ENCODE results near the gene PDE2A. TPM values are rescaled to one million over a fixed set of nuclear protein-coding genes. Genes with fewer than 3 reads are reported as not detected.

The PDE2A gene
- total and polyA plus RNA-seq, 2 of the 4 experiments (the other 2 are of a cell fraction): 0.02 TPM; not detected in 1

GRCh38 chr11:72669527-72669926 is 4.7 kb downstream of the PDE2A start:
- BruUV-seq (replicated peaks): no TSS peak
- no peak overlapping the region for H3K56ac ChIP-seq (ENCODE audit: extremely low read depth, insufficient read depth, low read length)
- no peak overlapping the region for H2BK120ac ChIP-seq (ENCODE audit: low read depth, low read length)
- no peak overlapping the region for H2BK5ac ChIP-seq (ENCODE audit: low read depth, low read length, poor library complexity, severe bottlenecking)
- in situ Hi-C loops (cut with MboI; ENCODE audit: low sequenced_read_pairs): no loop called here
- POLR2A ChIA-PET (ENCODE audit: unreplicated experiment): no interaction called here
- ATAC-seq (ENCODE audit: low read depth) (no peak), DNase-seq (no peak)
- no peaks in the 10 kb centered on the region for H3K36me3 ChIP-seq (ENCODE audit: control insufficient read depth, insufficient read depth, low read length)
- H3K4me2 ChIP-seq (ENCODE audit: low read depth, low read length): no peak overlapping the region
- H3K4ac ChIP-seq (ENCODE audit: low read depth, low read length): no peak overlapping the region
- no peak overlapping the region for H3K9ac ChIP-seq (ENCODE audit: low read depth, low read length)
- H3K9me3 ChIP-seq (ENCODE audit: control insufficient read depth, insufficient read depth, low read length): peaks cover 10% of the 10 kb centered on the region
- H3K27me3 ChIP-seq (ENCODE audit: control insufficient read depth, insufficient read depth, low read length): peaks cover 71% of the 10 kb centered on the region
- no peak overlapping the region for H3K4me3 ChIP-seq (ENCODE audit: insufficient read depth, low read depth, low read length)
- H3K4me1 ChIP-seq (ENCODE audit: control insufficient read depth, insufficient read depth, low read length): no peaks in the 10 kb centered on the region
- H2AK5ac ChIP-seq (ENCODE audit: low read depth, low read length): no peak overlapping the region
- H3K23ac ChIP-seq (ENCODE audit: low read depth, low read length): no peak overlapping the region
- no peak overlapping the region for H4K8ac ChIP-seq (ENCODE audit: low read depth in 2 of 2, low read length in 2 of 2)
- no peak overlapping the region for H3K14ac ChIP-seq (replicated peaks; ENCODE audit: low read depth, low read length)
- H3K27ac ChIP-seq (ENCODE audit: insufficient read depth, low read length): no peak overlapping the region
- no peaks in the 10 kb centered on the region for H3K9me1 ChIP-seq (ENCODE audit: insufficient read depth, low read length)
- intact Hi-C loops (cut with micrococcal nuclease): no loop called here
- H4K20me1 ChIP-seq (ENCODE audit: insufficient read depth, low read length): no peaks in the 10 kb centered on the region; the same call in 1 of the 2 replicates
- no peak overlapping the region for H2AK9ac ChIP-seq (replicated peaks; ENCODE audit: low read depth, low read length, poor library complexity)
- H2BK20ac ChIP-seq (ENCODE audit: low read depth, low read length): no peak overlapping the region
- no peak overlapping the region for H3K18ac ChIP-seq (ENCODE audit: low read depth, low read length)
- no peak overlapping the region for H4K5ac ChIP-seq (ENCODE audit: low read depth, low read length)
- dilution Hi-C loops (cut with HindIII; ENCODE audit: low sequenced_read_pairs, unreplicated experiment): no loop called here
- H3K79me1 ChIP-seq (ENCODE audit: low read depth in 1 of 2, low read length in 2 of 2): no peaks in the 10 kb centered on the region
- no peak overlapping the region for H2BK15ac ChIP-seq (ENCODE audit: low read depth, low read length)
- CTCF ChIA-PET: no interaction called here
- WGBS, 2 experiments (ENCODE audit: extremely low coverage in 2 of 2, insufficient read length in 1 of 2): 41% methylated on average over 2 of the region's 8 CpGs; no CpG with 5 or more reads in 1 of the 2 experiments
- TF ChIP-seq MAFK (IDR thresholded peaks at IDR 0.05; ENCODE audit: low read depth, low read length) (no peak), CTCF (conservative IDR thresholded peaks at IDR 0.05; ENCODE audit: low read depth, low read length) (no peak), RAD21 (IDR thresholded peaks at IDR 0.05; ENCODE audit: low read length) (no peak), ELK1 (IDR thresholded peaks at IDR 0.05; ENCODE audit: borderline replicate concordance, low read depth, low read length) (no peak), CEBPB (IDR thresholded peaks at IDR 0.05; ENCODE audit: low read depth, low read length) (no peak), MXI1 (IDR thresholded peaks at IDR 0.05; ENCODE audit: borderline replicate concordance, low read depth, low read length) (no peak), CHD1 (IDR thresholded peaks at IDR 0.05; ENCODE audit: low read depth, low read length) (no peak), MAZ (IDR thresholded peaks at IDR 0.05; ENCODE audit: borderline replicate concordance, low read depth, low read length) (no peak), POLR2A (IDR thresholded peaks at IDR 0.05; ENCODE audit: low read depth, low read length) (no peak), SMC3 (IDR thresholded peaks at IDR 0.05; ENCODE audit: low read depth, low read length) (no peak), RFX5 (IDR thresholded peaks at IDR 0.05; ENCODE audit: low read depth, low read length) (no peak), FOS (IDR thresholded peaks at IDR 0.05; ENCODE audit: low read depth, low read length) (no peak), NFE2L2 (IDR thresholded peaks at IDR 0.05; ENCODE audit: low read depth, low read length) (no peak), BHLHE40 (IDR thresholded peaks at IDR 0.05; ENCODE audit: low read depth, low read length) (no peak), RCOR1 (IDR thresholded peaks at IDR 0.05; ENCODE audit: insufficient replicate concordance, low read length) (no peak)
- TF ChIP-seq, protein P1, sequence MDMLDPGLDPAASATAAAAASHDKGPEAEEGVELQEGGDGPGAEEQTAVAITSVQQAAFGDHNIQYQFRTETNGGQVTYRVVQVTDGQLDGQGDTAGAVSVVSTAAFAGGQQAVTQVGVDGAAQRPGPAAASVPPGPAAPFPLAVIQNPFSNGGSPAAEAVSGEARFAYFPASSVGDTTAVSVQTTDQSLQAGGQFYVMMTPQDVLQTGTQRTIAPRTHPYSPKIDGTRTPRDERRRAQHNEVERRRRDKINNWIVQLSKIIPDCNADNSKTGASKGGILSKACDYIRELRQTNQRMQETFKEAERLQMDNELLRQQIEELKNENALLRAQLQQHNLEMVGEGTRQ (IDR thresholded peaks at IDR 0.05; ENCODE audit: low read depth, low read length): no peak
- no peak overlapping the region for H4K91ac ChIP-seq (ENCODE audit: insufficient read depth, low read depth, low read length)
- no peak overlapping the region for H2AFZ ChIP-seq (replicated peaks; ENCODE audit: low read length, poor library complexity)

All from IMR-90 (cell line).